ENCODE measurements around the gene APAF1.

- TF ChIP-seq, protein P1, sequence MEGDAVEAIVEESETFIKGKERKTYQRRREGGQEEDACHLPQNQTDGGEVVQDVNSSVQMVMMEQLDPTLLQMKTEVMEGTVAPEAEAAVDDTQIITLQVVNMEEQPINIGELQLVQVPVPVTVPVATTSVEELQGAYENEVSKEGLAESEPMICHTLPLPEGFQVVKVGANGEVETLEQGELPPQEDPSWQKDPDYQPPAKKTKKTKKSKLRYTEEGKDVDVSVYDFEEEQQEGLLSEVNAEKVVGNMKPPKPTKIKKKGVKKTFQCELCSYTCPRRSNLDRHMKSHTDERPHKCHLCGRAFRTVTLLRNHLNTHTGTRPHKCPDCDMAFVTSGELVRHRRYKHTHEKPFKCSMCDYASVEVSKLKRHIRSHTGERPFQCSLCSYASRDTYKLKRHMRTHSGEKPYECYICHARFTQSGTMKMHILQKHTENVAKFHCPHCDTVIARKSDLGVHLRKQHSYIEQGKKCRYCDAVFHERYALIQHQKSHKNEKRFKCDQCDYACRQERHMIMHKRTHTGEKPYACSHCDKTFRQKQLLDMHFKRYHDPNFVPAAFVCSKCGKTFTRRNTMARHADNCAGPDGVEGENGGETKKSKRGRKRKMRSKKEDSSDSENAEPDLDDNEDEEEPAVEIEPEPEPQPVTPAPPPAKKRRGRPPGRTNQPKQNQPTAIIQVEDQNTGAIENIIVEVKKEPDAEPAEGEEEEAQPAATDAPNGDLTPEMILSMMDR (IDR thresholded peaks at IDR 0.05) = no peak
- TF ChIP-seq POLR2A (IDR thresholded peaks at IDR 0.05) = no peak
These were observed 11.4 kb downstream of the APAF1 start for GRCh38 chr12:98656289-98657101.
